ENCODE results near the gene NPIPB2.

GRCh38 chr16:11916524-11917285, 25.1 kb downstream of the NPIPB2 start:
- TF ChIP-seq CTCF (IDR thresholded peaks at IDR 0.05) (no peak), POLR2A (IDR thresholded peaks at IDR 0.05) (no peak), POLR2AphosphoS5 (IDR thresholded peaks at IDR 0.05) (no peak)
